ENCODE data around the gene KIF26B.

Gene KIF26B

DNA sequence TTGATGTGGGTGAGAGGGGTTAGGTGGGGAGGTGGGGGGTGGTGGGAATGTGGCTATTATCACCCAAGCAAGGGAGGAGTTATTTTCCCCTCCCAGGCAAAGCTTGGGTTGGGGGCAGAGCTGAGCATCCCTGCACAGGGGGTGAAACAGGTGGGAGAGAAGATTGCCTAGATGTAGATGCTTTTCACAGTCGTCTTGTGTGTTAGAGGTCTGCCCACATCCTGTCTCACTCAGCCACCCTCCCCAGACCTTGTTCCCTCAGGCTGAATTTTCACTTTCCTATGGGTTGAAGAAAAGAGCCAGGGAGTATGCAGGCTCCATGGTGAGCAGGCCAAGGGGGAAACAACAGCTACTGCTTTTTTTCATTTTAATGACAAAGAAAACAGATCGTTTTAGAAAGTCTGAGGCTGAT lies 223.5 kb downstream of the KIF26B start:
- H3K36me3 Mint-ChIP-seq (ENCODE audit: low read depth) = no peaks in the 10 kb centered on the region
- intact Hi-C loops (cut with micrococcal nuclease) = no loop called here
- peaks cover 11% of the 10 kb centered on the region for H3K27me3 Mint-ChIP-seq
- H3K27ac Mint-ChIP-seq = no peak overlapping the region
- H3K9me3 Mint-ChIP-seq = no peaks in the 10 kb centered on the region
- no peaks in the 10 kb centered on the region for H3K4me1 Mint-ChIP-seq (ENCODE audit: low read depth)
- H3K4me3 Mint-ChIP-seq = no peak overlapping the region

DNA sequence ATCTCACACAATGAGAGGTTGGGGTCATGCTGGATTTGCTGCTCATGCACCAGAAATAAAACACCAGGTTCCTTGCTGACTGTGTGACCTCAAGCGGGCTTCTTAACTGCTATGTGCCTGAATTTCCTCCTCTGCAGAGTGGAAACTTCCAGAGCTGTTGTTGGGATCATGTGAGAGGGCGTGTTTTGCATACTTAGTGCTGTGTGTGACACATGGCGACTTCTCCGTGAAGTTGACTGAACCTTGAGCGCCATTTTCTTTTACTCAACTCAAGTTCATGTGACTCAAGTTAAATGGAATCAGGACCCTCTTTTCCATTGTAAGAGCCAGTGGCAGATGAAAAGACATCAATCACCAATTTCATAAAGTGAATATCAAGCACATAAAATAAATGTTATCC lies 224.0 kb downstream of the KIF26B start:
- Mint-ChIP-seq H3K27me3 (peaks cover 14% of the 10 kb centered on the region), H3K4me3 (no peak overlapping the region), H3K4me1 (ENCODE audit: low read depth) (no peaks in the 10 kb centered on the region), H3K9me3 (no peaks in the 10 kb centered on the region), H3K36me3 (ENCODE audit: low read depth) (no peaks in the 10 kb centered on the region), H3K27ac (no peak overlapping the region)
- intact Hi-C loops (cut with micrococcal nuclease) = no loop called here

DNA sequence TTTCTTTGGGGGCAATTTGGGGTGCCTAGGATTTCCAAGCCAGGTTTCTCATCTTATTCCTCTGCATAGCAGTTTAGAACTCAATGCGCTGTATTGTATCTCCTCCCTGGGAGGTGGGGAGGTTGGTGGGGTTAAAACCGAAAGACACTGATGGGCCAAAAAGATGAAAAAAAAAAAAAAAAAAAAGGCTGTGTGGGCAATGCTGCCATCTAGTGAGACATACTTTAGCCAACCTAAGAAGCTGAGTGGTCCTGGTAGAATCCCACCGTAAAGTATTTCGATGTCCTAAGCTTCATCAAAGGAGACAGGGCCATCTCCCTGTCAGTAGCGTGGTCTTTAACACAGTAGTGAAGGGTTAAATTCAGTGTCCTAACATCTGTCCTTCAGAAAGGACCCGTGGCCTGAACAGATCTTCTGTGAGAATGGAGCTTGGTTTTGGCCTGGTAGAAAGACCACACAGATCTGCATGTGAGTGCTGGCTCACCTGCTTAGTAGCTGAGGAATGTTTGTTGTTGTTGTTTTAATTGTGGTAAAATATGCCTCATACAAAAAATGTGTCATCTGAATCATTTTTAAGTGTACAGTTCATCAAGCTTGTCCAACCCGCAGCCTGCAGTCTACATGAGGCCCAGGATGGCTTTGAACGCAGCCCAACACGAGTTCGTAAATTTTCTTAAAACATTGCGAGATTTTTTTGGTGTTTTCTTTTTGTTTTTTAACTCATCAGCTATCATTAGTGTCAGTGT lies 226.2 kb downstream of the KIF26B start:
- Mint-ChIP-seq H3K27me3 (peaks cover 22% of the 10 kb centered on the region), H3K9me3 (no peaks in the 10 kb centered on the region), H3K36me3 (ENCODE audit: low read depth) (no peaks in the 10 kb centered on the region), H3K27ac (no peak overlapping the region), H3K4me3 (no peak overlapping the region), H3K4me1 (ENCODE audit: low read depth) (no peaks in the 10 kb centered on the region)
- intact Hi-C loops (cut with micrococcal nuclease) = loop anchor here (5.0 kb wide), 1 partner anchor 229 kb away; the partner anchor contains the start of gene KIF26B

DNA sequence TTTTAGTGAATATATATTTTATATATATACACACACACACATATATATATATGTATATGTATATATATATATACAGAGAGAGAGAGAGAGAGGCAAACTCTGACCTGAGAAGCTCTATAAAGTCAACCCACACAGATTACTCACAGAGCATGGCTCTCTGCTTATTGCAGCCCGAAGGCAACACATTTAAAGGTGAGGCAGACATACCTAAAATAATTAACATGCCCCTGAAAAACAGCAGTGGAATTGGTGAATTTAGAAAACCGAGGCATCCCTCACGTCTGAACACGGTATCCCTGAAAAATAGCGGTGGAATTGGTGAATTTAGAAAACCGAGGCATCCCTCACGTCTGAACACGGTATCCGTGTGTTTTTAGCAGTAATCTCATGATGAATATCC lies 228.2 kb downstream of the KIF26B start:
- Mint-ChIP-seq H3K4me3 (no peak overlapping the region), H3K9me3 (no peaks in the 10 kb centered on the region), H3K4me1 (ENCODE audit: low read depth) (no peaks in the 10 kb centered on the region), H3K27me3 (peaks cover 33% of the 10 kb centered on the region), H3K27ac (no peak overlapping the region), H3K36me3 (ENCODE audit: low read depth) (no peaks in the 10 kb centered on the region)
- intact Hi-C loops (cut with micrococcal nuclease) = loop anchor here (5.0 kb wide), 1 partner anchor 231 kb away; the partner anchor contains the start of gene KIF26B

DNA sequence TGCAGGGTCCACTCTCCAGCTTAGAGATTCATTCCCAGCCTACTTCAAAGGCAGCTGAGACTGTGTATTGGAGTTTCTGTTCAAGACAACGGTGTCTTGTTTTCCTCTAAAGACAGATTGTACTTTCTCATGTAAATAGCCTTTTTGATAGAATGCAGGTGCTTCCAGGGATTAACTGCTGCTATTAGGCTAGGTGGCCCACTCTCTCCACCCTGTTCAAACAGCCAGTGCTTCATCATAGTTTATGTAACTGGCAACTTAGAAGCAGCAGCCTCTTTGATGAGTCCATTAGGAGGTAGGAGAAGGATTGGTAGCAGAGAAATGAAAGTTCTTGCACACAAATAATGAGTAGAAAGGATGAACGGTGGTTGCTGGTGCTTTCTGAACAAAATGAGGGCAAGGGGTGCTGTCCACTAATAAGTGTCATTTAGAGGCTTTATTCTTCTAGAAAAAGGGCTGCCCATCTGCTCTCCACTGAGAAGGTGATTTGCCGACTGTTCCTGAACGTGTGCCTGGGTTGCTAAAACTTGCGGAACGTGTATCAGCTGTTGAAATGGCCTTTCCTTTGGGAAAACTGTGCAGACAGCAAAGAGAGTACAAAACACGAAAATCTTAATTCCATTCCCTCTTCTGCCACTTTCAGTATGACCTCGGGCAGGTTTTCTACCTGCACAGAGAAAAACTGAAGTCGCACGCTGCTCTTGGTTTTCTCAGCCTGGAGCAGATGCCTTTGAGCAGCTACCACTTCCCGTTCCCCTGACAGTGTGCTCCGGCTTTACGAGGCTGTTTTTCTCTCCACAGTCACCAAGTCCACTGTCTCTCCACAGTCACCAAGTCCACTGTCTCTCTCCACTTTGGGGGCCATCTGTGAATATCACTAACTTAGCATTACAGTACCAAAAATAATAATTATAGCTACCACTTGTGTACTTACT lies 228.9 kb downstream of the KIF26B start:
- Mint-ChIP-seq H3K36me3 (ENCODE audit: low read depth) (no peaks in the 10 kb centered on the region), H3K27ac (no peak overlapping the region), H3K4me1 (ENCODE audit: low read depth) (no peaks in the 10 kb centered on the region), H3K4me3 (no peak overlapping the region), H3K27me3 (peaks cover 32% of the 10 kb centered on the region), H3K9me3 (no peaks in the 10 kb centered on the region)
- intact Hi-C loops (cut with micrococcal nuclease) = loop anchor here (5.0 kb wide), 1 partner anchor 231 kb away; the partner anchor contains the start of gene KIF26B

DNA sequence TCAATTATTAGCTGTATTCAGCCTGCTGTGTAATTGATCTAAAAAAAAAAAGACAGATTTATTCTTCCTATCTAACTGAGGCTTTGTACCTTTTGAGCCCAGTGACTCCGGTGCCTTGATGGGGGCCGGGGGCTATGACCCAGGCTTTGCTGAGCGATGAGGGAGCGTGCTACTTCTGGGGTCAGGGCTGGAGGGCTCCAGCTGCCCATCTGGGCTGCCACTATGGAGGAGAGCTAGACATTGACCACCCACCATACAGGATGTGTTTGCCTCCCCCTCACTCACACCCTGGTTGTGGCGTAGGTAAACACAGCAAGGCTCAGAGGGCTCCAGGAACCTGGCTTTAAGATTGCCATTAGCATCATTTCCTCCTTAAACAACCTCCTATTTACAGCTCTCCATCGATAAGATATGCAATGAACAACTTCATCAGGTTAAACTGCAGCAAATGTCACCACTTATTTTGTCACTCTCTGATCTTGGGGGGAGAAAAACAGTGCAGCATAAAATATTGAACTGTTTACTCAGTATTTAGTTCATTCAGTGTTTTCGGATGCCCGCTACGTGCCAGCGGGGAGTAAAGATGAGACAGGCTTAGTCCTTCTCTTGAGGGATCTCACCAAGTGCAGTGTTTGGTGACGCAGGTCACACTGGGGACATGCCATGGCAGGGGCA lies 231.6 kb downstream of the KIF26B start:
- H3K4me3 Mint-ChIP-seq = no peak overlapping the region
- no peak overlapping the region for H3K27ac Mint-ChIP-seq
- H3K36me3 Mint-ChIP-seq (ENCODE audit: low read depth) = no peaks in the 10 kb centered on the region

DNA sequence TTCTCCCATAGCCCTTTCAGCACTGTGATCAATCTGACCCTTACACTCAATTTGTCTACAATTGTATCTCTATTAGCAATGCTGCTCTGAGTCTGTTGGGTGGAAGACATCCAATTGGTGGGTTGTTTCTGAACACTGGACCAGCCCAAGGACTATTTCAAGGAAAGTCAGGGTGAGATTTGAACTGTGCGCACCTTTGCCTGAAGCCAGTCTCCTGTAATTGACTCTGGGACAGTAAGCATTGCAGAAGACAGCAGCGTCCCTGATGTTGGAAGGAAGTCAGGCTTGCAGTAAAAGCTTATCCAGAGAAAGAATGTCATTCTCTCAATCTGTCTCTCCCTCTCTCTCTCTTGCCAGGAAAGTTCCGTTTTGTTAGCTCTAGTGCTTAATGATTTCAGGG lies 233.9 kb downstream of the KIF26B start:
- Mint-ChIP-seq H3K4me3 (no peak overlapping the region), H3K27me3 (peaks cover 33% of the 10 kb centered on the region), H3K9me3 (no peaks in the 10 kb centered on the region), H3K4me1 (ENCODE audit: low read depth) (no peaks in the 10 kb centered on the region), H3K27ac (no peak overlapping the region), H3K36me3 (ENCODE audit: low read depth) (no peaks in the 10 kb centered on the region)
- intact Hi-C loops (cut with micrococcal nuclease) = no loop called here

More for the DNA sequence above, 231.6 kb downstream of the KIF26B start:
- intact Hi-C loops (cut with micrococcal nuclease) = no loop called here
- Mint-ChIP-seq H3K9me3 (no peaks in the 10 kb centered on the region), H3K27me3 (peaks cover 33% of the 10 kb centered on the region), H3K4me1 (ENCODE audit: low read depth) (no peaks in the 10 kb centered on the region)

DNA sequence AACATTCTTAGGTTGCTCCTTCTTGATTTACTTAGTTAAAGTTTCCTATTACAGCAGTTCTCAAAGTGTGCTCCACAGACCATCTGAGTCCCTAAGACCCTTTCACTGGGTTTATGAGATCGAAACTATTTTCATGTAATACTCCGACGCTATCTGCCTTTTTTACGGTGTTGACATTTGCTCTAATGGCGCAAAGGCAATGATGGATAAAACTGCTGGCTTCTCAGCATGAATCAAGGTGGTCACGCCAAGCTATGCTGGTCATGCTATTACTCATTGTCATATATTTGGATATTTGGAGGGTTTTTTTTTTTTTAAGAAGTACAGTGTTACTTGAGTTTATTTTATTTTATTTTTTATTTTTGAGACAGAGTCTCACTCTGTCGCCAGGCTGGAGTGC lies 235.1 kb downstream of the KIF26B start:
- no peaks in the 10 kb centered on the region for H3K36me3 Mint-ChIP-seq (ENCODE audit: low read depth)
- no peak overlapping the region for H3K27ac Mint-ChIP-seq
- peaks cover 27% of the 10 kb centered on the region for H3K27me3 Mint-ChIP-seq
- no peaks in the 10 kb centered on the region for H3K4me1 Mint-ChIP-seq (ENCODE audit: low read depth)
- H3K4me3 Mint-ChIP-seq = no peak overlapping the region
- H3K9me3 Mint-ChIP-seq = no peaks in the 10 kb centered on the region
- intact Hi-C loops (cut with micrococcal nuclease) = no loop called here

DNA sequence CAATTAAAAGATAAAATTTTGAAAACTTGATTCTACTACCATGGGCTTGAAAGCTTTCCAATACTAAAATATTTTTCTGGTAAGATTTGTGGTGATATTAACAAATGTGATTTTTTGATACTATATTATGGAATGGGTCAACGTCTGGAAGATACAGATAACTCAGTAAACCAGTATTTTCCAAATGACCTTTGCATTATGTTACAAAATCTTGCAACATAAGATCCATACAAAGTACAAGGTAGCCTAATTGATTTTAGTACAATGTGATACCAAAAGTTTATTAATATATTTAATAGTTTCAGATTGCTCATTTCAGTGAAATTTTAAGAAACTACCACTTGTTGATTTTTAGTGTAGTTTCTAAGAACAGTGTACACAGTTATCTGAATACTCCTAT lies 236.2 kb downstream of the KIF26B start:
- intact Hi-C loops (cut with micrococcal nuclease) = no loop called here
- no peaks in the 10 kb centered on the region for H3K36me3 Mint-ChIP-seq (ENCODE audit: low read depth)
- H3K4me1 Mint-ChIP-seq (ENCODE audit: low read depth) = no peaks in the 10 kb centered on the region
- H3K9me3 Mint-ChIP-seq = no peaks in the 10 kb centered on the region
- H3K27ac Mint-ChIP-seq = no peak overlapping the region
- H3K4me3 Mint-ChIP-seq = no peak overlapping the region
- H3K27me3 Mint-ChIP-seq = peaks cover 20% of the 10 kb centered on the region

DNA sequence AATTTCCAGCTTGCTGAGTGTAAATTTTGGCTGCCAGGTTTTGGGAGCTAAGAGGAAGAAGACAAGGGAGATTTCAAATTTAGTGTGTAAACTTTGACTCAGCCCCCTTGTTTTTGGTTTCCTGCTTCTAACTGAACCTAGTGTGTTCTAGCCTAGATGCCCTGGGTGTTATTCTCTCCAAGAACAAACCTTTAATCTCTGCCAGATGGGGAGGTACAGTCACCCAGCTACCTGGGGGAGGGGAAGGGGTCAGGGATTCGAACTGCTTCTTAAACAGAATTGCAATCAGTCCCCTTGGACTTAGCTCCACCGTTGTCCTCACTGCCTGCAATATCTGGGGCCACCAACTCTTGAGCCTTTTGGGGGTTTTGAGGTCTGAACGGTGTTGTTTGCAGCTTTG lies 238.9 kb downstream of the KIF26B start:
- no peaks in the 10 kb centered on the region for H3K36me3 Mint-ChIP-seq (ENCODE audit: low read depth)
- peaks cover 5% of the 10 kb centered on the region for H3K4me1 Mint-ChIP-seq (ENCODE audit: low read depth)
- H3K9me3 Mint-ChIP-seq = no peaks in the 10 kb centered on the region
- H3K27ac Mint-ChIP-seq = no peak overlapping the region
- no peak overlapping the region for H3K4me3 Mint-ChIP-seq
- intact Hi-C loops (cut with micrococcal nuclease) = no loop called here
- peaks cover 14% of the 10 kb centered on the region for H3K27me3 Mint-ChIP-seq

DNA sequence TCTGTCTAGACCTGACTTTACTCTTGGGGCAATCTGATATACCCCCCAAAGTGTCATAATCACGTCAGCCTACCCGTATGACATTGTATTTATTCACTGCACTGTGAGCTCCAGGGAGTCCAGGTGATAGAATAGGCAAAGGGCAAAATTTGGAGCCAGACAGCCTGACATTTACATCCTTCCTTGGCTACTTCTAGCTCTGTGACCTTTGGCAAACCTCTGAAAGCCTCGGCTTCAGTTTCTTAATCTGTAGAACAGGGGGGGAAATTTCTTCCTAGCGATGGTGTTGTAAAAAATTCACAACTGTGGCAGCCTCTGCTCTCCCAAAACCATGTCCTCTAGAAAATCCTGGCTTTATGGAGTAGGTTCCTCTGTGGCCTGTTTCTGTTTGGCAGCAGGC lies 240.9 kb downstream of the KIF26B start:
- peaks cover 5% of the 10 kb centered on the region for H3K4me1 Mint-ChIP-seq (ENCODE audit: low read depth)
- H3K27ac Mint-ChIP-seq = no peak overlapping the region
- no peaks in the 10 kb centered on the region for H3K36me3 Mint-ChIP-seq (ENCODE audit: low read depth)
- no peak overlapping the region for H3K4me3 Mint-ChIP-seq
- H3K27me3 Mint-ChIP-seq = peaks cover 15% of the 10 kb centered on the region
- no peaks in the 10 kb centered on the region for H3K9me3 Mint-ChIP-seq
- intact Hi-C loops (cut with micrococcal nuclease) = no loop called here

DNA sequence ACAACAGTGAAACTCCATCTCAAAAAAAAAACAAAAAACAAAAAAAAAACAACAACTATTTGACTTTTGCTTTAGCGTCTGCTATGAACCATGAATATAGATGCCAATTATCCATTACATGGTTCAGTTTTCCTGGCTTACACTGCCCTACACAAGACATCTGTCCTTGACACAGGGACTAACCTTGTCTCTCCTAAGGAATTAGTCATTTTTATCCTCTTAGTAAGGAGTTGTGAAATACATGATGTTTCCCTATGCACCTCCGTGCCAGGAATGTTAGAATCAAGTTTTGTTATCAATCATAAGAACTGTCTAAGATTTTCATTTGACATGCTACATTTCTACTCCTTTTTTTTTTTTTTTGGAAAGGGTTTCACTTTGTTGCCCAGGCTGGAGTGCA lies 241.8 kb downstream of the KIF26B start:
- intact Hi-C loops (cut with micrococcal nuclease) = no loop called here
- H3K27ac Mint-ChIP-seq = no peak overlapping the region
- H3K9me3 Mint-ChIP-seq = no peaks in the 10 kb centered on the region
- peaks cover 5% of the 10 kb centered on the region for H3K4me1 Mint-ChIP-seq (ENCODE audit: low read depth)
- no peaks in the 10 kb centered on the region for H3K36me3 Mint-ChIP-seq (ENCODE audit: low read depth)
- no peak overlapping the region for H3K4me3 Mint-ChIP-seq
- peaks cover 15% of the 10 kb centered on the region for H3K27me3 Mint-ChIP-seq

DNA sequence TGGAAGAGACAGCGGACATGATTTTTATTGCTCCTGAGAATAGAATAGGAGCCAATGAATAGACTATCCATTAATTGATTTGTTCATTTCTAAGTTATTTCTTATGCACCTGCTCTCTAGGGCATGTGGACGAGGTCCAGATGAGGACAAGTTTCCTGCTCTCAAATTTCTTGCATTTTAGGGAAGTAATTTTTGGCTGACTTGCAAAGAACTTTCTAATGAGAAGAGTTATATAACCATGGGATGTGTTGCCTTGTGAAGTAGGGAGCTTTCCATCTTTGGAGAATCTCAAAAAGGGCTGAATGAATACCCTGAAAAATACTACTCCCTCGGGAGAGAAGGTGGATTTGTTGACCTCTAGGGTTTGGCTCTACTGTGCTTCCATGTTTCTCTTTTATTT lies 243.0 kb downstream of the KIF26B start:
- H3K9me3 Mint-ChIP-seq = no peaks in the 10 kb centered on the region
- H3K4me1 Mint-ChIP-seq (ENCODE audit: low read depth) = peaks cover 5% of the 10 kb centered on the region
- peaks cover 18% of the 10 kb centered on the region for H3K27me3 Mint-ChIP-seq
- intact Hi-C loops (cut with micrococcal nuclease) = no loop called here
- H3K4me3 Mint-ChIP-seq = no peak overlapping the region
- H3K27ac Mint-ChIP-seq = no peak overlapping the region
- H3K36me3 Mint-ChIP-seq (ENCODE audit: low read depth) = no peaks in the 10 kb centered on the region

DNA sequence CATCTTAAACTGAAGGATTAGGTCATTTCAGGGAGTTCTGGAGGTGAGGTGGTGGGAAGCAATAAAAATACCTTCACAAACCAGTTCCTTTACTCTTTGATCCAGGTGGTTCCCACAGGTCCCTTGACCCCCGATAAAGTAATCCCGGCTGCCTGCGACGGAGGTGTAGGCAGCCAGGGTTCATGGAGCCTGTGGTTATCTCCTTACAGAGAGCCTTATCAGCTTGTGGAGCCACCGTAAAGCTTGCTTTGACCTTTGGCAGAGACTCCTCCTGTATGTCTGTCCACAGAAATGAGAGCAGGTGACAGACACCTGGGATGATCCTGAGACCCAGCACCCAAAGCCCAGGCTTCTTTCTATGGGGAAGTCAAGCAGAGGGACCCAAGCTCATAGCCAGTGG lies 243.4 kb downstream of the KIF26B start:
- Mint-ChIP-seq H3K36me3 (ENCODE audit: low read depth) (no peaks in the 10 kb centered on the region), H3K27me3 (peaks cover 20% of the 10 kb centered on the region), H3K9me3 (no peaks in the 10 kb centered on the region), H3K4me3 (no peak overlapping the region), H3K4me1 (ENCODE audit: low read depth) (peaks cover 5% of the 10 kb centered on the region), H3K27ac (no peak overlapping the region)
- intact Hi-C loops (cut with micrococcal nuclease) = no loop called here

All from dendritic cell treated with granulocyte-macrophage colony-stimulating factor and Interleukin-4, amounts not matched to agents 40 ng/mL and 50 ng/mL, for 4 days (primary cell).